A549 (cell line): ENCODE results near the gene ADCY2.

ENCODE experiments used
- CEBPB ChIP-seq, 2 experiments: fragments of >200 bp in 1 of 2; sonication (Bioruptor Twin) in 1 of 2; formaldehyde crosslinking in 1 of 2; IDR thresholded peaks; 2 replicates each; pipeline ENCODE4 v1.6.1; 2012 to 2016
- CTCF ChIP-seq: fragments of >200 bp; sonication (Bioruptor Twin); formaldehyde crosslinking; IDR thresholded peaks from 3 replicates; pipeline ENCODE4 v1.5.1; 2016
- KDM1A ChIP-seq: fragments of 200-600 bp; sonication (generic); IDR thresholded peaks from 2 replicates; pipeline ENCODE4 v1.6.1; 2016; ENCODE audit warnings: low read depth, mild to moderate bottlenecking
- KDM5A ChIP-seq: fragments of 200-600 bp; sonication (generic); IDR thresholded peaks from 2 replicates; pipeline ENCODE4 v1.6.1; 2016; ENCODE audit warnings: antibody characterized with exemption, mild to moderate bottlenecking
- POLR2A ChIP-seq: IDR thresholded peaks from 2 replicates; pipeline ENCODE4 v1.6.1; 2012; ENCODE audit warnings: mild to moderate bottlenecking, low read length
- REST ChIP-seq: fragments of 200-600 bp; sonication (generic); IDR thresholded peaks from 2 replicates; pipeline ENCODE4 v1.6.1; 2016; ENCODE audit warnings: antibody characterized with exemption, mild to moderate bottlenecking, moderate library complexity

GRCh38 chr5:7805379-7805778 lies 409.4 kb downstream of the ADCY2 start:
- TF ChIP-seq KDM5A: no peak
- TF ChIP-seq CTCF: peak; percentile 9; the same call in 1 of the 3 replicates
- TF ChIP-seq KDM1A: no peak
- no peak for TF ChIP-seq POLR2A
- no peak for TF ChIP-seq REST
- TF ChIP-seq CEBPB (IDR thresholded peaks at IDR 0.05): no peak
